ENCODE results near the gene LVRN.

The LVRN gene

DNA sequence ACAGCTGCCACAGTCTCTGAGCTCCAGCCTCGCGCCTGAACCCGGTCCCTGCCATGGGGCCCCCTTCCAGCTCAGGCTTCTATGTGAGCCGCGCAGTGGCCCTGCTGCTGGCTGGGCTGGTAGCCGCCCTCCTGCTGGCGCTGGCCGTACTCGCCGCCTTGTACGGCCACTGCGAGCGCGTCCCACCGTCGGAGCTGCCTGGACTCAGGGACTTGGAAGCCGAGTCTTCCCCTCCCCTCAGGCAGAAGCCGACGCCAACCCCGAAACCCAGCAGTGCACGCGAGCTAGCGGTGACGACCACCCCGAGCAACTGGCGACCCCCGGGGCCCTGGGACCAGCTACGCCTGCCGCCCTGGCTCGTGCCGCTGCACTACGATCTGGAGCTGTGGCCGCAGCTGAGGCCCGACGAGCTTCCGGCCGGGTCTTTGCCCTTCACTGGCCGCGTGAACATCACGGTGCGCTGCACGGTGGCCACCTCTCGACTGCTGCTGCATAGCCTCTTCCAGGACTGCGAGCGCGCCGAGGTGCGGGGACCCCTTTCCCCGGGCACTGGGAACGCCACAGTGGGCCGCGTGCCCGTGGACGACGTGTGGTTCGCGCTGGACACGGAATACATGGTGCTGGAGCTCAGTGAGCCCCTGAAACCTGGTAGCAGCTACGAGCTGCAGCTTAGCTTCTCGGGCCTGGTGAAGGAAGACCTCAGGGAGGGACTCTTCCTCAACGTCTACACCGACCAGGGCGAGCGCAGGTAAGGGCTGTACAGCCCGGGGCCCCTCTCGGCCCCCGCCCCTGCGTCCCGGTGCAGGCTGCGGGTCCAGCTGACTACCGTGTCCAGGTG is 509 bp downstream of the LVRN start:
- no peak for DNase-seq

DNA sequence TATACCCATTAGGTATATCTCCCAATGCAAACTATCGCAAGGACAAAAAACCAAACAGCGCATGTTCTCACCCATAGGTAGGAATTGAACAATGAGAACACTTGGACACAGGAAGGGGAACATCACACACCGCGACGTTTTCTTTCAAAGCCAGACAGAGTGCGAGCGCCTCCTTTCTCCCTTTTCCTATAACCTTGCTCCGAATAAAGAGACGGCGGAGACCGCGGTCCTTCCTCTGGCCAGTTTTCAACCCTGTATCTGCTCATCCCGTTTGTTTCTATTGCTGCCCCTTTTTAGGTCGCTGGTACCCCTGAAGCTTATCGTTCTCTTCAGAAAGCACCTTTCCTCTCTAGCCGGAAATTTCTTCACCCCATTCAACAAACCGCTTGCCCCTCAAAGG is 1.3 kb downstream of the LVRN start:
- no peak for DNase-seq

DNA sequence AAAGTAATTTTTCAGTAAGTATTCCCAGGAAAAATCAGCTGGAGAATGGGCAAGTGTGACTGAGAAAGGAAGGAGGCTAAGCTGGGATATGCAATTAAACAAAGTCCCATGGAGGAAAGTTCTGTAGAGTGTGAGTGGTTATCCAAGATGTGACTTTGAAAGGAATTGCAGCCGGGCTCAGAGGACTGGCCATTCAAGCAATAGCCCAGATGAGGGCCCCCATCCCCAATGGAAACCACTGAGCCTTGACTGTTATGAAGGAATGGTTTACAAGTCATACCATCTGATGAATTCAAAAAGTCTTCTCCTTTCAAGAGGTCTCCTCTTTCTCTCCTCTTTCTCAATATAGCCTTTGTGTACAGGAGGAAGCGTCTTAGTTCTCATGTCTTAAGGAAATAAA is 6.5 kb downstream of the LVRN start:
- no peak for DNase-seq

DNA sequence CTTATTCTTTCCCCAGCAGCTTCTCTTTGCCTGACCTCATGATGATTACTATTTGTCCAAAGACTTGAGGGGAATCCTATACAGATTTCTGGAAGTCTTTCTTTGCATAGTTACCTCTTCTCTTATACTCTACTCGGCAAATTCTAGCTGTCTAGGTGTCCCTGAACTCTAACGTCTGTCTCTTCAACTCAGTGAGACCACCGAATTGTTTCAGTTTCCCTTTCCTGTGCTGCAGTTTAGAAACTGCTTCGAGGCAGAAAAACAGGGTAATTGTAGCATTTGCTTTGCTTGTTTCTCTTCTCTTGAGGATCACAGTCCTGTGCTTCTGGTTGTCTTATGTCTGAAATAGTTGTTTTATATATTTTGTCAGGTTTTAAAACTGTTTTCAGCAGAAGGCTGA is 14.8 kb downstream of the LVRN start:
- DNase-seq, result no peak

DNA sequence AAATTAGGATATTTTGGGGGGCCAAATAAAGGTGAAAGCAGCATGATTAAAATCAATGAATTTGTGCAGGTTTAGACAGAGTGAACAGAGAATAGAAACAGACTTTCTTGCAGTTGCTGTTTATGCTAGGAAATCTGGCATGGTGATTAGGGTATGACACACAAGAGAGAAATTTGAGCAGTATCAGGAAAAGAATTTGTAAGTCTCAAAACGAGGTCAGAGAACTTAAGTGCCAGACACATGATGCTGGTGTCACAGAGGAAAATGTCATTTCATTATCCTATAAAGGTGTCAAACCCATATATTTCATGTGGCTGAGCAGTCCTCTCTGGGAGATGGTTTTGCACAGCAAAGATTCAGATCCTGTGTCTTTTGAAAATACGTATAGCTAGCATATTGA is 15.7 kb downstream of the LVRN start:
- no peak for DNase-seq

DNA sequence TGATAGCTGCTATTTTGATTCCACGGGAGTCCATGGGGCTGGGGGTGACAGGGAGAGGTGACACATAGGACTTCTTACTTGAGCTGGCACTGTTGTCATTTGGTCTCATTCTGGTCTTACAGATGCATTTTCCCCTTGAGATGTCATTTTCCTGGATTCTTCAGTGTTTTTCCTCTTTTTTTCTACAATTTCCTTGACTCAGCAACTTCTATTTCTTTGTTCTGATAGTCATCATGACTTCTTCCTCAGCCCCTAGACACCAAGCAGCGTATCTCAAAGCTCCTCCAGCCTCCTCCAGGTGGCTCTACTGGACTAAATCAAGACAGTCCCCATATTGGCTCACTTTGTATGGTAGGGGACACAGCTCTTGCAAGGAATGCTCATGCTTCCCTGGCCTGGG is 16.5 kb downstream of the LVRN start:
- no peak for DNase-seq

DNA sequence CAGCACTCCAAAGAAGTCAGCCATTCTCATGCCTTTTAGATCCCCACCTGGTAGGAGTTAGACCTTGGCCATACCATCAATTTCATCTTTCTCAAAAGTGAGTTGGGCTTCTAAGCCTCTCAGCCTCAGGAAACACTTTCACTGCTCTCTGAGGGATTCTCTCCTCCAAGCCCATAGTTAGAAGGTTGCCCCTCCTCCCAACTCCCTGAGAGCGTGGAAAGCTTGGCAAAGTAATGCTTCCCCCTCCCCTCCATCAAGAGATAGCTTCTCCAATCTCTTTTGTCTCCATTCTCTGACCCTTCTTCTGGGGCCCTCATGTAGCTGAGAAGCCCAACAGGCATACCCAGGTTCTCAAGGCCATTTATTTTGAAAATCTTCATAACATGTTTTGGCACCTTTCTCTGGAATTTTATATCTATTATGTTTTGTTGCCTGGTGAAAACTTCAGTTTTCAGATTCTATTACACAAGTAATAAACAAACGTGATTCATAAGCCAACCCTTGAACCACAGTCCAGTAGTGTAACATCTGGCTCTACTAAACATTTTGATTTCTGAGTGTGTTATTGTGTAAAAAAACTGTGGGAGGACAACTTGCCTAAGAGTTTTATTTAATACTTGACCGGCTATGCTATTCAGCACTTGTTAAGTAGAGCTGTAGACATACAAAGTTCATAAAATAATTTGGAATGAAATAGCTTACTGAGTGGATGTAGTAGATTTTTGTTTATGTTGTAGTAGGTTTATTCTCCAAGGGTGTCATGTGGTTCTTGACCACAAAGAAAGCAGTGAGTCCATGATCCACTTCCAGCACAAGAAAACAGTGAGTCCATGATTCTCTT is 17.1 kb downstream of the LVRN start:
- DNase-seq, result no peak

DNA sequence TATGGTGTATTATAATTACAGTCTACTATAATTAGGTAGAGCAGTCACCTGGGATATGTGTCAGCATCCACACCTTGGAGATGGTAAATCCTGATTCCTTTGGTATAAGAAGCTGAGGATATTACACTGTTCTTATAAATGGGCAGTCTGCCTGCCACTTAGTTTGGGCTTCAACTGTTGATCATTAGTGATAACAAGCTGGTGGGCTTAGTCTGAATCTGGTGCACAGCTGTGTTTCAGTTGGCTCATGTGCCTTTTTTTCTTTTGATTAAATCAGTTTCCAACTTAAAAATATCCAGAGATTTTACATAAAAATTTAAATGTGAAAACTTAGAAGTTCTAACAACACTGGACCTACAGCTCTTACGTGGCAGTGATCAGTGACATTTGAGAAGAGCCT is 21.2 kb downstream of the LVRN start:
- DNase-seq, result no peak

DNA sequence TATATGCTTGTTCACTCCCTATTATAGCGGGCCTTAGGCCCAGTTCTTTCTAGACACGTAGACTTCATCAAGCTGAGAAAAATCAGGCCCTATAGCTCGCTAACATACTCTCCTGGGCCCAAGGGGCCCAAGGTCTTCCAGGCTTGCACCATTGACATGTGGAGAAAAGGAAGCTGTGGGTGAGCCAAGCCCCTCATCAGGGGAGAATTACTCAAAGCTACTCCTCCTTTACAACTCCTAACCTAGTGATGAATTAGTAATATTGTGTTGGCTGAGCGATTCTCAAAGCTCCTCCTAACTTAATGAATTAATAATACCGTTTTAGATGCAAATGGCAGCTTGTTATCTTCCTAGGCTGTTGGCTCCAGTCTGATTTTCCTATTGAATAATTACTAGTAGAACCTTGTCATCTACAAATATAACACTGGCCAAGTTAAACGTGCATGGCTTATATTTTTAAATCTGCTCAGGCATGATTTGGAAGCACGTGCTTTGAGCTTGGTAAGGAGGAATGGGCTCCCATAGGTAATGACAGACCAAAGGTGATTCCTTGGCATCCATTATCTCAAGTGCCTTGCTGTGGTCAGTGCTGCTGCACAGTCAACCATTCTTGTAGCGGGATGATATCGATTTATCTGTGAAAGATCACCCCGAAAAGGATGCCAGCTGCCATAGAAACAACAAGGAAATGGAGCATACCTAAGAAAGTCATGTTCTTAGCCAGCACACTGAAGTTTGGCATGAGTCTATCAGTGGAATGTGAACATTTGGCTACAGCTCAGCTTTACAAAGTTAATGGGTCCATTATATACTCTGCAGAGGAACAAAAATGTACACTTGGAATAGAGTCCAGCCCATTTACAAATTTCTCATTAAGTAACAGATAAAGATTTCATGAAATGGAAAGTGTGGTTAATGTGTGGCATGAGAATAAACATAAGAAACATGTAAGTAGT is 23.8 kb downstream of the LVRN start:
- no peak for DNase-seq

DNA sequence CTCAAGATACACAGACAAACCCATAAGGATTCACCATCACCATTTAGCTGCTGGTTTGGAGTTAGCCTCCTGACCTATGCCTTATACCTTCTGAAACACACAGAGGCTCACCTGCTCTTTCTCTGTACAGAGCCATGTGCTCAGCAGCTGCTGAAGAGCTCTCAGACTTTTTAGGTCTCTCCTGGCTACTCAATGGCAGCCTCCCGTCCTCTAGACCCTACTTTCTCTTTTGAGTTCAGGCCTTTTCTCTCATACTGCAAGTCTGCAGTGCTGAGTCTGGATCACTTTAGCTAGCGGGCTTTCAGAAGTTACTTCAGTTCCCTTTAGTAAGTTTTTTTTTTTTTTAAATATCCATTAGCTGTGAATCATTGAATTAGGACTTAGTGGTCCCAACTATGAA is 25.7 kb downstream of the LVRN start:
- no peak for DNase-seq

DNA sequence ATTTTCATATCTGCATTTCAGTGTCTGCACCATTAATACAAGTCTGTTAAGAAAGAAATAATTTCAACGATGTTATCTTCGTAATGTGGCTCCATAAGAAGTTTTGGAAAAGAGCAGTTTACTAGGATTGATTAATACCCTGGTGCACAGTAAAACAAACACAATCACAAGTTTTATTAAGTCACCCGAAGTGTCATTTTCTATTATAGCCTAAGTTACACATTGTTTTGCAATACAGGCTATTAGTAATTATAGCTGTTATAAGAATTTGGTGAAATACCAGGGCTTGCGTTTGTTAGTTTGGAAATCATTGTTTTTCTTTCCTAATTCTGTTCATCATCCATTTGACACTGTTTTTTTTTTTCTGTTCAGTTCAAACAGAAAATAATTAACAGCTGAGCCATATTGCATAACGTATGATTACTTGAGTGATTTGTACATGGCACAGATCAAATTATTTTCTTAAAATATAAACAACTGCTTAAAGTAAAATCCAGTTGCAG is 30.6 kb downstream of the LVRN start:
- DNase-seq, result no peak

DNA sequence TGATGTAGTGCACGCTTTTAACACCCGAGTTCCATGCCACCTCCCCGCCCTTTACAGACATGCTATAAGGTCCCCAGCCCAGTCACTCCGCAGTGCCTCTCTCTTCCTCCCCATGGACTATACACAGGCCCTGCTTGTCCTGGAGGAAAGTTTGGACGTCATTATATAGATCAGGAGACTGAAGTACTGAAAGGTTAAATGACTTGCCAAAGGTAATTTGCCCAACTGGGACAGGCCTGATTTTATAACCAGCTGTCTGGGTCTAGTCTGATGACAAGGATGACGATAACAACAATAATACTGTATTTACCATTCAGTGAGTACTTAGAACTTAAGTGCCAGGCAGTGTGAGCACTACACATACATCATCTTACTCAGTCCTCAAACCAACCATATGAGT is 33.1 kb downstream of the LVRN start:
- no peak for DNase-seq

DNA sequence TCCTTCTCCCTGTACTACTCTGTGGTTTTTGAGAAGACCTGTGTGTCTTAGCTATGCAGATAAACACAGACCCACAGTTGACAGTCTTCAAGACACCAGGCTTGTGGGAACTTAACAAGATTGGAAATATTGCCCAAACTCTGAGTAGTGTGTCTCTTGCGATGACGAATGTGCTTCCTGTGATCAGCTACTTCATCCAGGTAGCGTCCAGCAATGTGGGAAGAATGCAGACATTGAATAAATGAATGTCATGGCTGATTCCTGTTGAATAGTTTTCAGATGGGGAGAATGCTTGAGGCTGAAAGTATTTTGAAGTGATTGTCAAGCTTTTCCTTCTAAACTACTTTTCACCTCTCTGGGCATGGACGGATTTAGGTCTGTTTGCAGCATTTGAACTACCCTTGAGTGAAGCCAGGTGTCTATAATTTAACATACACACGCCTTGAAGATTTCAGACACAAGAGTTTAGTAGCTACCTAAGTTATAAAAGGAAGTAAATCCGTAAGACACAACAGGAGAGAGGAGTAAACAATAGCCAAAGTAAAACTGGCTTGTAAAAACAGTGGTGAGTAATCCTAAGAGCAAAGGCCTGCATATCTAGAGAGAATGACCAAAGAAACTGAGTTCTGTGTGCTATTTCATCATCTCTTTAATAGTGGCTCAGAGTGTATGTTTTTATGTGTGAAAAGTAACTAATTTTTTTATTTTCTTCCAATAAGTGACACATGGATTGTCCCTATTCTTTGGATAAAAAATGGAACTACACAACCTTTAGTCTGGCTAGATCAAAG is 40.0 kb downstream of the LVRN start:
- DNase-seq, result no peak

DNA sequence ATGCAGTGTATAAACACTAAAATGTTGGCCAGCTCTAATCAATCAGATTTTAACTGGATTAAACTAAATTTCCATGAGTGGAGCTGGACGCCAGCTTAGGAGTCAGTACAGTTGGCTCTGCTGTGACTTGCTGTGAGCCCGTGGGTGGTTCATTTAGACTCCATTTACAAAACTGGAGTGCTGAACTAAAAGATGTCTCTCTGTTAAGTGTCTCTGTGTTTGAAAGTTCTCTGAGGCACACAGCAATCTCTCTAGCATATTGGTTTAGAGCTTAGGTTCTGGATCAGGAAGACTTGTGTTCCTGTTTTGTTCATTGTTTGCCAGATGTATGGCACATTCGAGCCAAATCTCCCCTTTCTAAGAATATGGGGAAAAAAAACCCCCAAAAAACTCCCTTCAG is 42.0 kb downstream of the LVRN start:
- no peak for DNase-seq

DNA sequence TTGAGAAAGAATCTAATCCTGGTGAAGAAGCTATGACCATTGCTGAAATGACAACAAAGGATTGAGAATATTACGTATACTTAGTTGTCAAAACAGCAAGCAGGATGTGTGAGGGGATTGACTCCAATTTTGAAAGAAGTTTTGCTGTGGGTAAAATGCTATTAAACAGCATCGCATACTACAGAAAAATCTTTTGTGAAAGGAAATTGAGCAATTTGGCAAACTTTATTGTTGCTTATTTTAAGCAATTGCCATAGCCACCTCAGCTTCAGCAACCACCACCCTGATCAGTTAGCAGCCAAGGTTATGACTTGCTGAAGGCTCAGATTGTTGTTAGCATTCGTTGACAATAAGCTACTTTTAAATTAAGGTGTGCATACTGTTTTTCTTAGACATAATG is 47.5 kb downstream of the LVRN start:
- DNase-seq, result no peak

DNA sequence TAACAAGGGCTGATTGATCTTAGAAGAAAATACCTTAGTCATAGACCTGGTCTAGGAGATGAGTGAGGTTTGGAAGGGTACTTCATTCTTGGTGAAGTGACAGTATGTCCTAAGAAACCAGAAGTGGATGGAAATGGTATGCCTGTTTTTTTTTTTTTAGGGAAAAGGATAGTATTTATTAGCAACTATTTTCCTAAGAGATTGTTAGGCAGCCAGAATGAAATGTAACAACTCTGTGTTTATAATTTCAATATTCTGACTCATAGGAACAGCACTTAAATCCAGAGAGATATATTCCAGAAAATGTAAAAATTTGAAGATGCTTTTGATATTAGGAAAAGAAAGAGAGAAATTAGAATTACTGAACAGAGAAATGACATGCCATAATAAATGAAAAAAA is 48.8 kb downstream of the LVRN start:
- DNase-seq, result no peak

DNA sequence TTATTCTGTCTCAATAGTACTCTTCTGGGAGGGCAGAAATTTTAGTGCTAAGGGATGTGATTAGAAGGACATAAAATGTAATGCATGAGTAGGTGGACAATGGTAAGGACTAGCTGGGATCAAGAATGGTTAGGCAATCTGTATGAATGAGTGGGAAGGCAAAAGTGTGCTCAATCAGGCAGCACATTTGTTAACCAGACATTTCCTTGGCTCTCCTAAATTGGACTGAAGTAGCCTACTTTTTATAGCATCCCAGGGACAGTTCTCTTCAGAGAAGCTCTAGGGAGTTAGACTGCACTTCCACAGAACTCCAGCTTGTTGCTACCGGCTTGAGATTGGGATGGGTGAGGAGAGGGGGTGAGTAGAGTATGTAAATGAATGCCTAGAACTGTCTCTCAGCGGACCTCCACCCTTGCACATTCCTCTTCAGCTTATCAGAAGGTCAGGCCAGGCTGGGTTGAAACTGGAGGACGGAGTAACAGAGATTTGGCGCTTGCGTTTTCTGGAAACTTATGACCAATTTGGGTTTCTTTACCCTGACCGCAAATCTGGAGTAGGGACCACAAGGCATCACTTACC is 51.0 kb downstream of the LVRN start:
- DNase-seq, result no peak

DNA sequence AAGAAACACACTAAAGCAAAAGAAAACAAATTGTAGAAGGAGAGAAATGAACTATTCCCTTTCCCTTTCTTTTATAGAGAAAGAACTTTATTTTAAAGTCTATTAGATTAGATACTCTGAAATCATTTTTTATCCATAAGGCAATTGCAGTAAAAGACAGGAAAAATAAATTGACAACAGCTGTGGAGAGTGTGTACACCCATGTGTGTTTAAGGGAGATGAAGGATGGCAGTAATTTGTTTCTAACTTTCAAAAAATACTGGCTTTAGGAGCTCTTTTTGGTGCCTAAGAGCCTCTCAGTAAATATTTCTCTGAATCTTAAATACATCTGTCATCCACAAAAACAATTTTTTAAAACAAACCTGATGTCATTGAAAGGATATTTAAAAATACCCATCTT is 51.7 kb downstream of the LVRN start:
- no peak for DNase-seq

DNA sequence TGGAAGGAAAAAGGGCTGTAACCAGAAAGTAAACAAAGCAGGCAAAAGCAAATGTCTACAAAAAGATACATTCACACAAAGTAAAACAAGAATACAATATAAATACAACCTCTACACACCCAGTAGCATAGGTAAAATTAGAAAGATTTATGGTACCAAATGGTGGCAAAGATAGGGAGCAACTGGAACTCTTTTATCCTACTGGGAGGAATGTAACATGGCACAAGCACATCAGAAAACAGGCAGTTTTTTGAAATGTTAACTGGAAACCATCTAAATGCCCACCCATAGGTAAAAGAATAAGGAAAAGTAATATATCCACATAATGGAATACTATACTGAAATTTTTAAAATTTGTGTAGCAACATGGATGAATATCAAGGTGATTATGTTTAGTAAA is 61.3 kb downstream of the LVRN start:
- DNase-seq, result no peak

DNA sequence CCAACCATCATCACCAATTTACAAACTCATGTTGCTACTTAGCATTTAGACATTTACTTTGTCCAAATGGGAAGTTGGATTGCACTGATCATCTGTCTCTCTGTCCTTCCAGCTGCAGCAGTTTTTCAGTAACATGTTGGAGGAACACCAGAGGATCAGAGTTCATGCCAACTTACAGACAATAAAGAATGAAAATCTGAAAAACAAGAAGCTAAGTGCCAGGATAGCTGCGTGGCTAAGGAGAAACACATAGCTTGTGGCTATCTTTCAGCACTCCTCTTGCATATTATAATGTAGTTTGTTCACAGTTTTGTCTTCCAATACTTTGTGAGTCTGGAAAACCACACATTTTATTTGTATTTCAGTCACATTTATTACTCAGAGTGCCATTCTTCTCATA is 63.6 kb downstream of the LVRN start:
- no peak for DNase-seq

DNA sequence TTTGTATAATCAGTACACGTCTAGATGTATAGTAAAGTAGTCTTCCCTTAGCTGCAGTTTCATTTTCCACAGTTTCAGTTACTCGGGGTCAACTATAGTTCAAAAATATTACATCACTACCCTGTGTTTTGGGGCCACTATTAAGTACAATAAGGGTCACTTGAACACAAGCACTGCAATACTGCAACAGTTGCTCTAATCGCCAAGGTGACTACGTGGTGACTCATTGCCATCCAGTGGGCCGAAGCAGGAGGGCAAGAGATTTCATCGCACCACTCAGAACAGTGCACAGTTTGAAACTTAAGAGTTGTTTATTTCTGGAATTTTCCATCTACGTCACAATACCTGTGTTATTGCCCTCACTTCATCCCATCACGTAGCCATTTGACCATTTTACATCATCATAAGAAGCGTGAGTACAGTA is 69.8 kb downstream of the LVRN start, which contains the start of gene ARL14EPL:
ARL14EPL (plus strand) TSS at position 379 of the 424 bp plus-strand sequence. CDS start 18,994 bp downstream, outside the sequence.
- no peak for DNase-seq

DNA sequence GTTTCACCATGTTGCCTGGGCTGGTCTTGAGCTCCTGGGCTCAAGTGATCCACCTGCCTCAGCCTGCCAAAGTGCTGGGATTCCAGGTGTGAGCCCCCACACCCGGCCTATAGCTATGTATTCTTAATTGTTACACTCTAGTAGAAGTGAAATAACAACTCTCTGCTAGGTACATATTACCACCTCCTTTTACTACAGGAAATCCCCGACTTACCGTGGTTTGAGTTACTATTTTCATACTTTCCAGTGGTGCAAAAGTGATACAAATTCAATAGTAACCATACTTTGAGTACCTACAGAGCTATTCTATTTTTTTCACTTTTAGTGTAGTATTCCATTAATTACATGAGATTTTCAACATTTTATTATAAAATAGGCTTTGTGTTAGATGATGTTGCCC is 70.7 kb downstream of the LVRN start:
- DNase-seq, result no peak

Measured in NCI-H1436 (cell line).